ENCODE results near the gene BRD3OS. TPM values are rescaled to one million over a fixed set of nuclear protein-coding genes. Genes with fewer than 3 reads are reported as not detected.
"Not testable (repeated sequence)": the region's sequence is repeated elsewhere in the genome, so short reads cannot be mapped to it uniquely, and the experiment has no call there.

Gene BRD3OS
- polyA plus RNA-seq, 1 experiment: 23.5 TPM

GRCh38 chr9:133982971-133983720 is 42.1 kb upstream of the BRD3OS start:
- TF ChIP-seq, protein P1, sequence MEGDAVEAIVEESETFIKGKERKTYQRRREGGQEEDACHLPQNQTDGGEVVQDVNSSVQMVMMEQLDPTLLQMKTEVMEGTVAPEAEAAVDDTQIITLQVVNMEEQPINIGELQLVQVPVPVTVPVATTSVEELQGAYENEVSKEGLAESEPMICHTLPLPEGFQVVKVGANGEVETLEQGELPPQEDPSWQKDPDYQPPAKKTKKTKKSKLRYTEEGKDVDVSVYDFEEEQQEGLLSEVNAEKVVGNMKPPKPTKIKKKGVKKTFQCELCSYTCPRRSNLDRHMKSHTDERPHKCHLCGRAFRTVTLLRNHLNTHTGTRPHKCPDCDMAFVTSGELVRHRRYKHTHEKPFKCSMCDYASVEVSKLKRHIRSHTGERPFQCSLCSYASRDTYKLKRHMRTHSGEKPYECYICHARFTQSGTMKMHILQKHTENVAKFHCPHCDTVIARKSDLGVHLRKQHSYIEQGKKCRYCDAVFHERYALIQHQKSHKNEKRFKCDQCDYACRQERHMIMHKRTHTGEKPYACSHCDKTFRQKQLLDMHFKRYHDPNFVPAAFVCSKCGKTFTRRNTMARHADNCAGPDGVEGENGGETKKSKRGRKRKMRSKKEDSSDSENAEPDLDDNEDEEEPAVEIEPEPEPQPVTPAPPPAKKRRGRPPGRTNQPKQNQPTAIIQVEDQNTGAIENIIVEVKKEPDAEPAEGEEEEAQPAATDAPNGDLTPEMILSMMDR (IDR thresholded peaks at IDR 0.05; ENCODE audit: insufficient read depth, low read depth, low read length): no peak
- ChIA-PET CTCF (no interaction called here), POLR2A (no interaction called here)
- no peaks in the 10 kb centered on the region for H3K27me3 ChIP-seq (ENCODE audit: control insufficient read depth, insufficient read depth, low read length)
- no peak for DNase-seq (ENCODE audit: low read depth)
- H3K36me3 ChIP-seq (ENCODE audit: control insufficient read depth, insufficient read depth, low read length): no peaks in the 10 kb centered on the region
- no peak overlapping the region for H3K4me3 ChIP-seq (ENCODE audit: low read depth, low read length)

GRCh38 chr9:133986061-133986460 is 39.2 kb upstream of the BRD3OS start:
- CTCF ChIA-PET: interaction anchor here (0.7 to 1.1 kb wide), 2 partner anchors 8 to 235 kb away, joined by 3 to 6 read pairs; no protein-coding TSS in a partner anchor
- Histone ChIP-seq H3K36me3 (ENCODE audit: control insufficient read depth, insufficient read depth, low read length) (no peaks in the 10 kb centered on the region), H3K27me3 (ENCODE audit: control insufficient read depth, insufficient read depth, low read length) (no peaks in the 10 kb centered on the region), H3K4me3 (ENCODE audit: low read depth, low read length) (no peak overlapping the region)
- POLR2A ChIA-PET: no interaction called here
- TF ChIP-seq, protein P1 (IDR thresholded peaks at IDR 0.05; ENCODE audit: insufficient read depth, low read depth, low read length): no peak
- DNase-seq (ENCODE audit: low read depth): no peak

GRCh38 chr9:133986774-133987445 is 38.4 kb upstream of the BRD3OS start:
- CTCF ChIA-PET: interaction anchor here (1.7 kb wide), 1 partner anchor 194 kb away, joined by 4 read pairs; no protein-coding TSS in a partner anchor
- Histone ChIP-seq H3K27me3 (ENCODE audit: control insufficient read depth, insufficient read depth, low read length) (no peaks in the 10 kb centered on the region), H3K4me3 (ENCODE audit: low read depth, low read length) (no peak overlapping the region), H3K36me3 (ENCODE audit: control insufficient read depth, insufficient read depth, low read length) (no peaks in the 10 kb centered on the region)
- POLR2A ChIA-PET: no interaction called here
- DNase-seq (ENCODE audit: low read depth): no peak
- TF ChIP-seq, protein P1 (IDR thresholded peaks at IDR 0.05; ENCODE audit: insufficient read depth, low read depth, low read length): no peak

- CTCF ChIA-PET: interaction anchor here (1.7 kb wide), 1 partner anchor 194 kb away, joined by 4 read pairs; no protein-coding TSS in a partner anchor
- POLR2A ChIA-PET: no interaction called here
- Histone ChIP-seq H3K4me3 (ENCODE audit: low read depth, low read length) (no peak overlapping the region), H3K27me3 (ENCODE audit: control insufficient read depth, insufficient read depth, low read length) (no peaks in the 10 kb centered on the region), H3K36me3 (ENCODE audit: control insufficient read depth, insufficient read depth, low read length) (no peaks in the 10 kb centered on the region)
- no peak for DNase-seq (ENCODE audit: low read depth)
- TF ChIP-seq, protein P1 (IDR thresholded peaks at IDR 0.05; ENCODE audit: insufficient read depth, low read depth, low read length): no peak
Observed at GRCh38 chr9:133987446-133987788, 37.9 kb upstream of the BRD3OS start.

- ChIA-PET POLR2A (no interaction called here), CTCF (interaction anchor here (0.6 to 1.7 kb wide), 3 partner anchors 168 to 206 kb away, joined by 3 to 5 read pairs (median 4); no protein-coding TSS in a partner anchor)
- H3K27me3 ChIP-seq (ENCODE audit: control insufficient read depth, insufficient read depth, low read length): no peaks in the 10 kb centered on the region
- H3K4me3 ChIP-seq (ENCODE audit: low read depth, low read length): no peak overlapping the region
- H3K36me3 ChIP-seq (ENCODE audit: control insufficient read depth, insufficient read depth, low read length): no peaks in the 10 kb centered on the region
- TF ChIP-seq, protein P1 (IDR thresholded peaks at IDR 0.05; ENCODE audit: insufficient read depth, low read depth, low read length): no peak
- DNase-seq (ENCODE audit: low read depth): no peak
Observed at GRCh38 chr9:133987946-133988665, 37.2 kb upstream of the BRD3OS start.

DNA sequence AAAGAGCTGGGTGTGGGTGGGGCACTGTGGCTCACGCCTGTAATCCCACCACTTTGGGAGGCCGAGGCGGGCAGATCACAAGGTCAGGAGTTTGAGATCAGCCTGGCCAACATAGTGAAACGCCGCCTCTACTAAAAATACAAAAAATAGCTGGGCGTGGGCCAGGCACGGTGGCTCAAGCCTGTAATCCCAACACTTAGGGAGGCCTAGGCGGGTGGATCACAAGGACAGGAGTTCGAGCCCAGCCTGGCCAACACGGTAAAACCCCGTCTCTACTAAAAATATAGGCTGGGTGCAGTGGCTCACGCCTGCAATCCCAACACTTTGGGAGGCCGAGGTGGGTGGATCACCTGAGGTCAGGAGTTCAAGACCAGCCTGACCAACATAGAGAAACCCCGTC is 36.5 kb upstream of the BRD3OS start:
- POLR2A ChIA-PET; H3K36me3 ChIP-seq (ENCODE audit: control insufficient read depth, insufficient read depth, low read length); H3K27me3 ChIP-seq (ENCODE audit: control insufficient read depth, insufficient read depth, low read length); DNase-seq (ENCODE audit: low read depth); H3K4me3 ChIP-seq (ENCODE audit: low read depth, low read length): not testable (repeated sequence)
- CTCF ChIA-PET: interaction anchor here (0.6 to 1.5 kb wide), 2 partner anchors 168 to 206 kb away, joined by 3 to 5 read pairs; no protein-coding TSS in a partner anchor

Measured in BJ (cell line).